NCI-H510A (cell line): ENCODE measurements around the gene KIAA2012.
A peak's percentile ranks its signal among the peaks of the same experiment; 100 is the strongest.
"Not testable (repeated sequence)": the region's sequence is repeated elsewhere in the genome, so short reads cannot be mapped to it uniquely, and the experiment has no call there.

ENCODE experiments used
- DNase-seq: peaks from one replicate; lab custom pipeline; 2025; lab: John Stamatoyannopoulos, UW

KIAA2012 gene

DNA sequence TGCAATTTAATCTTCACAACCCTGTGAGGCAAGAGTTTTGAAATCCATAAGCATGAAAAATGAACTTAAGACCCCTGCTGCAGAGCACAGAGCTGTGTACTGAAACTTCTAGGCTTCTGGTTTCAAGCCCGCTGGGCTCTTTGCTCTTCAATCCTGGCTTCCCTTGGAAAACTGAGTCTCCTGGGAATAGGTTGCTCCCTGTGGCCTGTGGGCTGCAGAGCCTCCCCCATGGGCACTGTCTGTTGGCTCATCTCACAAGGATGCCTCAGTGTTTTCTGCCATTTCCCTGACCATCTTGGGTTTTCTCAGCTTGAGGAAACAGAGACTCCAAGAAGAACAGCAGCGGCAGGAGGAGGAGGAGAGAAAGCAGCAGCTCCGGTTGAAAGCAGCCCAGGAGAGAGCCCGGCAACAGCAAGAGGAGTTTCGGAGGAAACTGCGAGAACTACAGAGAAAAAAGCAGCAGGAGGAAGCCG, 120.9 kb downstream of the KIAA2012 start:
- DNase-seq, result no peak

DNA sequence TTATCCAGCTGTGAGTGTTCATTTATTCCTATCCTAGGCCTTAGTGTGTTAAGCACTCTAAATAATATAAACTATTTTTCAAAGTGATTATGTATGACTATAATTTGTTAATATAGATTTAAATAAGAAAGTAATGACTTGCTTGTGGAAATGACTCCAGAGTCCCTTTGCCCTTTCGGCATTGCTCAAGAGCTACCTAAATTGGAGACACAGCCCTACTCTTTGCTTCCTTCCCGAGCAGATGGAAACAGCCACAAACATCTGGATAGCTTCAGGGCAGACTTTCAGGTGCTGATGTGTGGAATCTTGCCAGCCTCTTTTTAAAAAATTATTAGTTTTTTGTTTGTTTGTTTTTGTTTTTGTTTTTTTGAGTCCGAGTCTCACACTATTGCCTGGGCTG, 121.4 kb downstream of the KIAA2012 start:
- DNase-seq, result no peak

DNA sequence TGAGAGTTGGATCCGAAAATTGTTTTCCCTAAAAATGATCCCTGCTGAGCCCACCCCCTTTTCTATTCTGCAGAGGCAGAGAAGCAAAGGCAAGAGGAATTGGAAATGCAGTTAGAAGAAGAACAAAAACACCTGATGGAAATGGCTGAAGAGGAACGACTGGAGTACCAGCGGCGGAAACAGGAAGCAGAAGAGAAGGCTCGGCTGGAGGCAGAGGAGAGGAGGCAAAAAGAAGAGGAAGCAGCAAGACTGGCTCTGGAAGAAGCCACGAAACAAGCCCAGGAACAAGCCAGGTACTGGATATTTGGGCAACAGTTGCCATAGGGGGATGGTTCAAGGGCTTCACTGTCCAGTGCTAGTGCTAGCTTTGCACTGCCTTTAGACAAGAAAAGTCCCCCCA, 123.7 kb downstream of the KIAA2012 start:
- DNase-seq, result no peak

DNA sequence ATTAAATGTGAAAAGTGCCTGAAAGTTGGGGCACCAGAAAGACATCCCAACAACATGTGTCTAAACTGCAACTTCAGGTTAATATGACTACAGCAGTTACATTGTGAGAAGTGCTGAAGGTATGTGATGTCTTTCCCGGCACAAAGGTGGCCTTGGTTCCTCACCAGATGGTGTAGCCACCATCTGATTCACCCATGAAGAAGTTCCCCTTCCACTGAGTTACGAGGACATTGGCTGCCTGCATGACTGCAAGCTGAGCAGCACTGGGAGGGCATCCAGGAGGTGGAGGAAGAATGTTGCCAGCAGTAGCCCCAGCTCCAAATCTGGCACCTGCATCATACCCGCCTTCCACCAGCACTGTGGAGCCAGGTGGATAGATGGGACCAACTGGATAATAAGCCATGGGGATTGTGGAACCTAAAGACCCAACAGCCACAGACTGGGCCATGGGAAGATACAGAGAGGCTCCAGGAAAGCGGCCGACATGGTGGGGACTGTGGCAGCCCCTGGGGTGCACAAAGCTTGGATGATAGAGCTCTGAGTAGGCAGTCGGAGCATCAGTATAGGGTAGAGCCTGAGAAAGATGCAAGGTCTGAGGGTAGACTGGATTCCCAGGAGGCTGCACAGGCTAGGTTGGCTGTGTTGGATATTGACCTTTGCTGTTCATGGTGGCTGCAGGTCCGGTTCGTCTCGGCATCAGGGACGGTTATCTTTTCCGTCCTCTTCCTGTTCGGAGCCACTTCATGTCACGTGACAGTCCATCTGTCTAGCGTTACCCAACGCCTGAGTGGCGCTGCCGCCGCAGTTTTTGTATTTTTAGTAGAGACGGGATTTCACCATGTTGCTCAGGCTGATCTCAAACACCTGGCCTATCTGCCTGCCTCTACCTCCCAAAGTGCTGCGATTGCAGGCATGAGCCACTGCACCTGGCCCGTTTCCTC, 128.4 kb downstream of the KIAA2012 start:
- no peak for DNase-seq

DNA sequence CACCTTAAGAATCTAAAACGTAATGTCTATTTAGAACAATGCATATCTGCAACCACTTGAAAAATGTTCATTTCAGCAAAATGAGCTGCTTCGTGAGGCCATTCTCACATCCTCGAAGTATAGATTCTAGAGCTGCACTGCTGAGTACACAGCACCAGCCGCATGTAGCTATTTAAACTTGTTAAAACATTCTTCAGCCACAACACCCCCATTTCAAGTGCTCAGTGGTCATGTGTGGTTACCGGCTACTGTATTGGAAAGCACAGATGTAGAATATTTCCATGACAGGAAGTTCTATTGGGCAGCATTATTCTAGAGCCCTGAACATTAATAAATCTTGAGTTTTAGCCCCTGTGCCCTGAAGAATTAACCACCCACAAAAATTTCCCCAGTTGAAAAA, 130.3 kb downstream of the KIAA2012 start:
- no peak for DNase-seq

DNA sequence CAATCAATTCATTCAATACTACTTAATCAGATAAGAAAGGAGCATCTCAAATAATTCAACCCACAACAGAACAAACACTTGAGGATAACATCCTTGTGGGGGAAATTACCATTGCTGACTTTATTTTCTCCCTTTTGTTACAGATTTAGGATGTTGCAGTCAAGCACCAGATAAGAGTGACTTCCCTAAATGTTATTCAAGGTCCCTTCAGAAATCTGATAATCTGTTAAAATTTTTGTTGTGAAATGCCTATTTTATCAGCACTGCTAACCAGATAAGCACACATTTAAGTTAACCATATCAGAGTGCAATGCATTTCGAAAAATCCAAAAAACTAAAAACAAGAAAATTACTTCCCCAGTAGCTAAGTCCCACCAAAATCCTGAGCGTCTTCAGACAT, 131.8 kb downstream of the KIAA2012 start:
- DNase-seq, result no peak

DNA sequence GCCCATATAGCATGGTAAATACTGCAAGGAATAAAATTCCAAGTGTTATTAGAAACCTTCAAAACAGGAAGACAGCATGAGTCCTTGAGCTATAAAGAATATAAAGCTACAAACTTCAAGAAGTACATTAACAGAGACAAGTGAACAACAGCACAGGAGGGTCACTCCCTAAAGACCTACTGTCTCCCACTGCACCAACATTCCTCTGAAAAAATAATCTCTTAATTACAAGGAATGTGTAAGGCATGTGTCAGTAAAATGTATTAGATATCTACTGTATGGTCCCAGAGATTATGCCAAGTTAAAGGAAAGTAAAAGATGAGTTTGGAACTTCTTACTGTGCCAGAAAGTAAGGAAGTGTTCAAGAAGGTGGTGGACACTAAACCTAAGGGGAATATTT, 135.5 kb downstream of the KIAA2012 start:
- DNase-seq, result no peak

DNA sequence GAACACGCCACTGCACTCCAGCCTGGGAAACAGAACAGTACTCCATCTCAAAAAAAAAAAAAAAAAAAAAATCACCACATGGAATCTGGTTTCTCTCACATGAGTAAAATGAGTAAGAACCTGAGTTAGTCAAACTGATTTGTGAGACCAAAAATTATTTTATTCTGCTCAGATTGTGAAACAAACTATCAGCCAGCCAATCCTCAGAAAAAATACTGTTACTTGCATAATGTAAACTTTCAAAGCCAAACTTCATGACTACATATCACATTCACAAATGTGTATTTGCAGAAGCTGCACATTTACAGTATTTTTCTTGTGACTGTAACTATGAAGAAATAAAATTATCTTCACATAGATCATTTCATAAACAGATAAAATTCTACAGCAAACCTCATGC, 142.1 kb downstream of the KIAA2012 start:
- DNase-seq, result no peak

DNA sequence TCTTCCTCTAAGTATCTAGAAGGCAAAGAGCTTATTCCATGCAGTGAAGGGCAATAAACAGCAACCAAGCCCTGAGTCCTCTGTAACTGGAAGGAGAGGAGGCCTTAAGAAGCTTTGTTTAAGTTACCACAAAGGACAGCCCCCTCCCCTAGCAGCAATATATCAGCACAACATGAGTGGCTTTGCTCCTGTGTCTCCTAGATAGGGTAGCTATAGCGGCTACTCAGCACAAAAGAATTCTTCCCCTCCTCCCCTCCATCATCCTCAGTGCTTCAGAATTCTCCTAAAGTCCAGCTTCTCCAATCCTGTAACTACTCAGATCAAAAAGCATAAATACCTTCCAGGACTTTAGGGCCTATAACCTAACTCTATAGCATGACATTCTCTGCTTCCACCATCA, 148.8 kb downstream of the KIAA2012 start:
- no peak for DNase-seq

DNA sequence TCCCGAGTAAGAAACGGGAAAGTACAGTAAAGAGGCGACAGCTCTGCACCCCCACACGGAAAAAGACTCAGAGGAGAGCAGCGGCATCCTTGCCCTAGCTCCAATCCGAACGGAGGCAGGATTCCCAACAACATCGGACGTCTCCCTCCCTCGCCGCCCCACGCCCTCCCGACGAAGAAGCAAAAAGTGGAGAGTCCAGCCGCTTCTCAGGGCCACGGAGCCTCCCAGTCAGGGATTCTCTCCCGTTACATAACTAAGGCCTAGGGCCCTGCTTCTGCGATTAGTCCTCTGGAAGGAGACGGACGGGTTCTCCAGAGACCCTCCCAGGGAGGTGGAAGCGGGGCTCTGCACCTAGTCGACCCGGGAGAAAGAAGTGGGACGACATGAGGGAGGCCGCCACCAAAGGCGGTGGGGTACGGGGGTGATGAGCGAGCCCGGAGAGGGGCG, 164.8 kb downstream of the KIAA2012 start:
- DNase-seq, result no peak

DNA sequence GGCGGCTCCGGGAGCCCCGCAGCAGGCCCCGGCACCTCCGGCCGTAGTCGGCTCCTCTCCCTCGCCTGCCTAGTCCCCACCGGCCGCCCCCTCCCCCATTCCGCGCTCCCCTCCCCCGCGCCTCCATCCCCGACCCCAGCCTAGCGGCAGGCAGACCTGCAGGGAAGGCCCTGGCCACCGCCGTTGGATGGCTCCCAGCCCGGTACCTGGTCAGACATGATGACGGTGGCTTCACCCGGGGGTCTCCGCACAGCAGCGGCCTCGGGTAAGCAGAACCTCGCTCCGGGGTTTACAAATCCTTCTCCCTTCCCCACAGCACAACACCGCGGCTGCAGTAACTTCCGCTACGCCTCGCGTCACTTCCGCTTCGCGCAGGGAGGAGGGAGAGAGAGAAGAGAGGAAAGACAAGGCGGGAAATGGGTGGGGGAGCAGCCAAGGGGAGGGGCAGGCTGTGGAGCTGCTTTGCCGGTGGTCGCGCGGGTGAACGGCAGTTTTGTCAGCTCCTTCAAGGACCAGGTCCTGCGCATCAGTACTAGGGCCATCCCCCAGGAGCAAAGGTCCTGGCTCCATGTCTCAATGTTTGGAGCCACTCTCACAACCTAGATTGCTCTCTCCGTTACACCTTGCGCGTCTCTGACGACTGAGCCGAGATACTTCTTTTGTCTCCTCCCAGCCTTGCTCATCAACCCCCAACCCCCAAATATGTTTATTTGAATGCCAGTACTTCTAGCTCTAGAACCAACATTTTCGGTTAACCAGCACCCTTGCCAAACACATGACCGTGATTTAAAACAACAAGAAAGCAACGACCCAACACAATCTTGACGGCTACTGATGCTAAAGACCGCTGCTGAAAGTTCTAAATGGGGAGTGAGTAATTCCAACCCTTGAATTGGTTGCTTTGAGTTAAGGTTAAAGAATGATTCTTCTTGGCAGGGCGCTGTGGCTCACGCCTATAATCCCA, 165.5 kb downstream of the KIAA2012 start, which contains the start of gene SUMO1:
TSS of gene SUMO1 (minus strand) at position 364 of the 964 bp plus-strand sequence. CDS start at position 218, 146 bp downstream.
- DNase-seq, result peak; percentile 82

DNA sequence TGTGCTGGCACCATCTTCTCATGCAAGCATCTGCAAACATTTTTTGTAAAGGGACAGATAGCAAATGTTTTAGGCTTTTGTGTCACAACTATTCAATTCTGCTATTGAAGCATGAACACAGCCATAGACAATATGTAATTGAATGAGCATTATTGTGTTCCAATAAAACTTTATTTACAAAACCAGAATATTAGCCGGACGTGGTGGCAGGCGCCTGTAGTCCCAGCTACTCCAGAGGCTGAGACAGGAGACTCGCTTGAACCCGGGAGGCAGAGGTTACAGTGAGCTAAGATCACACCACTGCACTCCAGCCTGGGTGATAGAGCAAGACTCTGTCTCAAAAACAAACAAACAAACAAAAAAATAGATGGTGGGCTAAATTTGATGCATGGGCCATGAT, 174.7 kb downstream of the KIAA2012 start:
- not testable (repeated sequence) for DNase-seq

DNA sequence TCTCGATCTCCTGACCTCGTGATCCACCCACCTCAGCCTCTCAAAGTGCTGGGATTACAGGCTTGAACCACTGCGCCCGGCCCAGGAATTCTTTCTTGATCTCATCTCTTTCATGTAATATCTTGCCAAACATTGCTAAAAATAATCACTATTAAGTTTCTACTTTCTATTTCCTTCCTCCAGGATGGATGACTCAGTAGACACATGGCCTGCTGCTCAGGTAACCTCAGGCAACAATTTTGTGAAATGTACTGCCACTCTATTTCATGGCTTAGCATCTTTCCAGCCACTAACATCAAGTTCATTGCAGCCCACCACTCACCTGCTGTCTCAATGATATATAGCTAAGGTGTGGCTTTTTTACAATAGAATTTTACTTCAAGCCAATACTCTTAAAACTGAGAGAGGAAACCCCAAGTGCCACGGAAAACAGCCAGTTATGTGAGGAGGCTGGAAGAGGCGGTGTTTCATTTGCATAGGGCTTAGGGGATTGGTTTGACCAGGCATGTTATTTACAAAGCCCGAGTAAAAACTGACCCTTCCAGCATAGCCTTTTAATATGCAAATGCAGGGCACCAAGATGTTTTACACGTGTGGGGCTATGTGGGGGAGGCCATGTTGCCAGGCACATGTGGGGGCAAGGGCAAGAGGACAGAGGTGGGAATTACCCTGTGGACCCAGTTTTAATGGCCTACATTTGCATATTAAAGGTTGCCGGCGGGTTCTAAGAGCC, 176.6 kb downstream of the KIAA2012 start:
- no peak for DNase-seq

DNA sequence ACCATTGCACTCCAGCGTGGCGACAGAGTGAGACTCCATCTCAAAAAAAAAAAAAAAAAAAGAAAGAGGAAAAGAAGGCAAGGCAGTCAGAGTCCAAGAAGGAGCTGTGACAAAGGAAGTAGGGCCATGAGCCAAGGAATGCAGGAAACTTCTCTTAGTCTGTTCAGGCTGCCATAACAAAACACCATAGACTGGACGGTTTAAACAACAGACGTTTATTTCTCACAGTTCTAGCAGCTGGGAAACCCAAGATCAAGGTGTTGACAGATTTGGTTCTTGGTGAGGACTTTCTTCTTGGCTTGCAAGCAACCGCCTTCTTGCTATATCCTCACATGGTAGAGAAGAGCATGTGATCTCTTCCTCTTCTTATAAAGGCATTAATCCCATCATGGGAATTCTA, 178.4 kb downstream of the KIAA2012 start:
- DNase-seq, result no peak
